ENCODE results near the gene NUP88.

DNA sequence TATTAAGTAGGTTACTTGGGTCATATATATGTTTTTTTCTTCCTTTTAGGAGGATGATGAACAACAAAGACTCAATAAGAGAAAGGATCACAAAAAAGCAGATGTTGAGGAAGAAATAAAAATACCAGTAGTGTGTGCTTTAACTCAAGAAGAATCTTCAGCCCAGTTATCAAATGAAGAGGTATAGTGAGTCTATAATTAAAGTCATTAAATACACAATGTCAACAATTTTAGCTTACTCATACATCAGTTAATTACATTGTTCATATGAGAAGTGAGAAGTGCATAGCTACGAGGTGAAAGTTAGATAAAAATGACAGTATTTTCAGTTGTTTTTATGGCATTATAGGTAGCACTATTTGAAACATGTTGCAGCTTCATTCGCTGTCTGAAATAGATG lies 65.2 kb downstream of the NUP88 start:
- TF ChIP-seq, protein P1, sequence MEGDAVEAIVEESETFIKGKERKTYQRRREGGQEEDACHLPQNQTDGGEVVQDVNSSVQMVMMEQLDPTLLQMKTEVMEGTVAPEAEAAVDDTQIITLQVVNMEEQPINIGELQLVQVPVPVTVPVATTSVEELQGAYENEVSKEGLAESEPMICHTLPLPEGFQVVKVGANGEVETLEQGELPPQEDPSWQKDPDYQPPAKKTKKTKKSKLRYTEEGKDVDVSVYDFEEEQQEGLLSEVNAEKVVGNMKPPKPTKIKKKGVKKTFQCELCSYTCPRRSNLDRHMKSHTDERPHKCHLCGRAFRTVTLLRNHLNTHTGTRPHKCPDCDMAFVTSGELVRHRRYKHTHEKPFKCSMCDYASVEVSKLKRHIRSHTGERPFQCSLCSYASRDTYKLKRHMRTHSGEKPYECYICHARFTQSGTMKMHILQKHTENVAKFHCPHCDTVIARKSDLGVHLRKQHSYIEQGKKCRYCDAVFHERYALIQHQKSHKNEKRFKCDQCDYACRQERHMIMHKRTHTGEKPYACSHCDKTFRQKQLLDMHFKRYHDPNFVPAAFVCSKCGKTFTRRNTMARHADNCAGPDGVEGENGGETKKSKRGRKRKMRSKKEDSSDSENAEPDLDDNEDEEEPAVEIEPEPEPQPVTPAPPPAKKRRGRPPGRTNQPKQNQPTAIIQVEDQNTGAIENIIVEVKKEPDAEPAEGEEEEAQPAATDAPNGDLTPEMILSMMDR (IDR thresholded peaks at IDR 0.05; ENCODE audit: insufficient read depth, low read depth, low read length): no peak
- no peak for TF ChIP-seq EZH2 (IDR thresholded peaks at IDR 0.05; ENCODE audit: insufficient read depth, low read length)

Data from astrocyte (in vitro differentiated cells and primary cell).